CD4-positive, alpha-beta T cell treated with Interleukin-15 for 4 hours (primary cell): ENCODE results near the gene HIPK2.

Experiments used
- DNase-seq: peaks from one replicate; pipeline ENCODE4 v3.0.0-alpha.2; 2020; ENCODE audit warnings: low spot score

The HIPK2 gene

GRCh38 chr7:139648391-139648861, 129.4 kb downstream of the HIPK2 start:
- no peak for DNase-seq

DNA sequence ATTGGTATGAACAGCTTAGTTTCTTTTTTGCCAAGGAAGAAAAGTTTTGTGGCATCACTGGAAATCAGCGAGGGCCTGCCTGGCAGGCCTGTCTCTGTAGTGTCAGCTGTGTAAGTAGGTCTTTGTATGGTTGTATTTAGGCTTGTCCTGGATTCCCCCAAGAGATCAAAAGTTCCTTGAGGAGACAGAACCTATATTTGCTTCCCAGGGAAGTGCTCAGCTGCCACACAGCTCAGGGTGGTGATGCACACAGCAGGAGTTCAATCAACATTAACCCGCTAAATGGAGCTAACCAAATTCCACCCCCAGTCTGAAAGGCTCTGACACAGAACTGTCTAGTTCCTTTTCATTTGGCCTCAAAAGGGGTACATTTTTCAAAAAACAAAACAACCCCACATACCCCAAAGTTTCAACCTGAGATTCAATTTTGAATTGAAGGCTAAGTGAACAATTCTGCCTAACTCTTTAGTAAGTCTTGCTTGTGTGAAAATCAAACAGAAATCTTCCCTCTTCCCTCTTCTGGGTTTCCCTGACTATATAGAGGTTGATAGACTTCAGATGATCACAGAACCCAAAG, 129.9 kb downstream of the HIPK2 start:
- DNase-seq: no peak

DNA sequence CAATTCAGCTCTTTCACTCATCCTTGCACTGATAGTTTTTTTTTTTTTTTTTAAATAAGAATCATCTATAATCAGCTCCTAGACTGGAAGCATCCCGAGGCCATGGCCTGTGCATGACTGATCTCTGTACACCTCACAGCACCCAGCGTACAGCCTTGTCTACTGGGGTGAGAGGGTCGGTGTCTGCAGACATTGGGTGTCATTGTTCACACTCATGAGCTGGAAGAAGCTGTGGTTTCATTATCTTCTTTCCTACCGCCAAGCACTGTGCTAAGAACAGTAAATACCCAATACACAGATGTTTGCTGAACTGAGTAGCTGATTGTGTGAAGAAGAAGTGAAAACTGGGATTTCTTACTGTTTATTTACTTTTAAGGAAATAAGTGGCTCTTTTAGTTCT, 130.7 kb downstream of the HIPK2 start:
- DNase-seq: no peak

- no peak for DNase-seq
Observed at GRCh38 chr7:139646566-139646965, 131.2 kb downstream of the HIPK2 start.

- DNase-seq: peak; percentile 81
Observed at GRCh38 chr7:139645572-139646523, 131.9 kb downstream of the HIPK2 start.

- DNase-seq: no peak
Observed at GRCh38 chr7:139643951-139644585, 133.7 kb downstream of the HIPK2 start.

GRCh38 chr7:139642283-139642682, 135.5 kb downstream of the HIPK2 start:
- DNase-seq: no peak

- DNase-seq: no peak
Observed at GRCh38 chr7:139641337-139641992, 136.3 kb downstream of the HIPK2 start.

DNA sequence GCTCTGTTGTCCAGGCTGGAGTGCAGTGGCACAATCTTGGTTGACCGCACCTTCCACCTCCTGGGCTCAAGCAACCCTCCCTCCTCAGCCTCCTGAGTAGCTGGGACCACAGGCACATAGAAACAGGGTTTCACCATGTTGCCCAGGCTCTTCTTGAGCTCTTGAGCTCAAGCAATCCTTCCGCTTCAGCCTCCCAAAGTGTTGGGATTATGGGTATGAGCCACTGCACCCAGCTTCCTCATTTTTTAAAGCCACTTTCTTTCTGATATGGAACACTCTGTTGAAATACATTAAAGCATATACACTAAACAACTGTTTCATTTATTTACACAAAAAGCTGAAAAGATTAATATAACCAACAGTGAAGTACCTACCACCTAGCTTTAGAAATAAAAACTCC, 137.1 kb downstream of the HIPK2 start:
- no peak for DNase-seq

GRCh38 chr7:139639563-139639962, 138.2 kb downstream of the HIPK2 start:
- no peak for DNase-seq

- peak; percentile 21 for DNase-seq
Observed at GRCh38 chr7:139635526-139636302, 142.1 kb downstream of the HIPK2 start.

GRCh38 chr7:139634087-139634486, 143.7 kb downstream of the HIPK2 start:
- DNase-seq: no peak

GRCh38 chr7:139631520-139632031, 146.2 kb downstream of the HIPK2 start:
- no peak for DNase-seq

GRCh38 chr7:139630643-139631519, 146.9 kb downstream of the HIPK2 start:
- no peak for DNase-seq

- no peak for DNase-seq
Observed at GRCh38 chr7:139629392-139630082, 148.3 kb downstream of the HIPK2 start.

DNA sequence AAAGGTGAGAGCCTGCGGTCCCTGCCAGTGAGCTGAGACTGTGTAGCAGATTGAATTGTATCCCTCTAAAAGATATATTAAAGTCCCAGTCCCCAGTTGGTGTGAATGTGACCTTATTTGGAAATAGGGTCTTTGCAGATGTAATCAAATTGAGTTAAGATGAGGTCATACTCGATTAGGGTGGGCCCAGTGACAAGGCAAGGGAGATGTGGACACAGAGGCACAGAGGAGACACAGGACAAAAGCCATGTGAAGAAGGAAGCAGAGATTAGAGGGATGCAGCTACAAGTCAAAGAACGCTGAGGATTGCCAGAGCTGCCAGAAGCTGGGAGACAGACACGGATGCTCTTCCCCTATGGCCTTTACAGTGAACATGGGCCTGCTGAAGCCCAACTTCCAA, 150.0 kb downstream of the HIPK2 start:
- DNase-seq: no peak

DNA sequence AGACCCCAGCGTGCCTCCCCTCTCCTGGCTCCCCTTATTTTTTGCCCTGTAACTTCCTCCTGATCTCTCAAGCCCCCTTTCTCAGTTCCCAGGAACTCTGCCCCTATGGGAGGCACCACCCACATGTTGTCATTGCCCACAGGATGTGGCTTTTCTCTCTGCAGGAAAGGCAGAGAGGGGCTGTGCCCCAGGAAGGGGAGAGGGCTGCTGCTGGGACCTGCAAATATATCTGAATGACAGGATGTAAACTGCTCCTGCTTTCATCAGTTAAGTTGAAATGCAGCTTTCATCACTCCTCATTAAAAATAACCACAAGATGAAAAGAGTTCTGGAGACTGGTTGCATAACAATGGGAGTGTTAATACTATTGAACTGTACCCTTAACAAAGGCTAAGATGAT, 151.0 kb downstream of the HIPK2 start:
- peak; percentile 20 for DNase-seq

GRCh38 chr7:139623518-139623917, 154.3 kb downstream of the HIPK2 start:
- no peak for DNase-seq

- peak; percentile 36 for DNase-seq
Observed at GRCh38 chr7:139620676-139621344, 157.0 kb downstream of the HIPK2 start.
